Measurements from ENCODE around the gene SPTAN1. TPM values are rescaled to one million over a fixed set of nuclear protein-coding genes. Genes with fewer than 3 reads are reported as not detected.

The SPTAN1 gene
- total RNA-seq, 1 experiment from 2014 or later, result 111 TPM

- Histone ChIP-seq H3K27ac (ENCODE audit: low read depth, low read length) (no peak overlapping the region), H3K4me1 (ENCODE audit: control insufficient read depth in 1 of 2, insufficient read depth in 2 of 2, low read length in 2 of 2) (no peaks in the 10 kb centered on the region), H3K4me2 (ENCODE audit: low read length) (no peak overlapping the region), H2AFZ (ENCODE audit: low read depth, low read length, poor library complexity, severe bottlenecking) (no peak overlapping the region), H4K20me1 (ENCODE audit: insufficient read depth) (no peaks in the 10 kb centered on the region), H3K9me2 (ENCODE audit: insufficient read depth) (no peaks in the 10 kb centered on the region), H3K27me3 (ENCODE audit: insufficient read depth, low read length) (no peaks in the 10 kb centered on the region), H3K9me3 (ENCODE audit: control insufficient read depth in 1 of 2, insufficient read depth in 1 of 2, low read depth in 1 of 2, low read length in 2 of 2) (no peaks in the 10 kb centered on the region), H3K36me3 (ENCODE audit: control insufficient read depth in 1 of 2, insufficient read depth in 2 of 2, low read length in 2 of 2) (peaks cover 44 to 53% of the 10 kb centered on the region in 2 experiments; a peak in 3 of 4 replicates), H3K4me3 (replicated peaks in 1 of 2; ENCODE audit: low read depth in 1 of 2, low read length in 2 of 2) (no peak overlapping the region), H3K9ac (ENCODE audit: low read length) (no peak overlapping the region), H3K79me2 (ENCODE audit: insufficient read depth, low read length) (no peaks in the 10 kb centered on the region)
- BruUV-seq (replicated peaks), result no TSS peak
- no peak for ATAC-seq
- no peak for DNase-seq (ENCODE audit: low read depth, low spot score)
- no peak for TF ChIP-seq POLR2AphosphoS5 (IDR thresholded peaks at IDR 0.05; ENCODE audit: low read depth, low read length)
- TF ChIP-seq EGR1 (IDR thresholded peaks at IDR 0.05; ENCODE audit: low read depth), result no peak
- TF ChIP-seq YY1 (IDR thresholded peaks at IDR 0.05; ENCODE audit: extremely low read depth, insufficient replicate concordance, low read depth, low read length), result no peak
- TF ChIP-seq RAD21 (IDR thresholded peaks at IDR 0.05; ENCODE audit: low read depth), result no peak
- no peak for TF ChIP-seq POLR2A (IDR thresholded peaks at IDR 0.05; ENCODE audit: borderline replicate concordance, extremely low read depth, insufficient read depth, insufficient read length)
- TF ChIP-seq SIN3A (IDR thresholded peaks at IDR 0.05; ENCODE audit: low read depth), result no peak
- TF ChIP-seq CBX3 (IDR thresholded peaks at IDR 0.05; ENCODE audit: low read depth), result no peak
- TF ChIP-seq ZFX (IDR thresholded peaks at IDR 0.05), result no peak
- TF ChIP-seq CTCF (IDR thresholded peaks at IDR 0.05 in 2 of 3, conservative IDR thresholded peaks at IDR 0.05 in 1 of 3; ENCODE audit: borderline replicate concordance in 1 of 3, insufficient read depth in 1 of 3, low read depth in 2 of 3, low read length in 2 of 3), result no peak
- intact Hi-C loops (cut with micrococcal nuclease), result no loop called here
- CTCF ChIA-PET, result no interaction called here
- POLR2A ChIA-PET, result no interaction called here
- RAD21 ChIA-PET (ENCODE audit: low non-redundant PET in 1 of 2, low total read pairs in 2 of 2, uncharacterized antibody in 2 of 2, unreplicated experiment in 2 of 2), result no interaction called here
These were observed 43.1 kb downstream of the SPTAN1 start for GRCh38 chr9:128595471-128595870.

- CTCF ChIA-PET, result no interaction called here
- Histone ChIP-seq H3K9me3 (ENCODE audit: control insufficient read depth in 1 of 2, insufficient read depth in 1 of 2, low read depth in 1 of 2, low read length in 2 of 2) (no peaks in the 10 kb centered on the region), H2AFZ (ENCODE audit: low read depth, low read length, poor library complexity, severe bottlenecking) (no peak overlapping the region), H3K27ac (ENCODE audit: low read depth, low read length) (no peak overlapping the region), H3K4me2 (ENCODE audit: low read length) (no peak overlapping the region), H3K9ac (ENCODE audit: low read length) (no peak overlapping the region), H3K4me3 (replicated peaks in 1 of 2; ENCODE audit: low read depth in 1 of 2, low read length in 2 of 2) (no peak overlapping the region), H3K79me2 (ENCODE audit: insufficient read depth, low read length) (no peaks in the 10 kb centered on the region), H3K9me2 (ENCODE audit: insufficient read depth) (no peaks in the 10 kb centered on the region), H3K4me1 (ENCODE audit: control insufficient read depth in 1 of 2, insufficient read depth in 2 of 2, low read length in 2 of 2) (no peaks in the 10 kb centered on the region), H3K36me3 (ENCODE audit: control insufficient read depth in 1 of 2, insufficient read depth in 2 of 2, low read length in 2 of 2) (peaks cover 40% of the 10 kb centered on the region in 2 experiments; a peak in 3 of 4 replicates), H4K20me1 (ENCODE audit: insufficient read depth) (no peaks in the 10 kb centered on the region), H3K27me3 (ENCODE audit: insufficient read depth, low read length) (no peaks in the 10 kb centered on the region)
- ATAC-seq (no peak), DNase-seq (ENCODE audit: low read depth, low spot score) (no peak)
- no TSS peak for BruUV-seq (replicated peaks)
- intact Hi-C loops (cut with micrococcal nuclease), result no loop called here
- POLR2A ChIA-PET, result no interaction called here
- RAD21 ChIA-PET (ENCODE audit: low non-redundant PET in 1 of 2, low total read pairs in 2 of 2, uncharacterized antibody in 2 of 2, unreplicated experiment in 2 of 2), result no interaction called here
- TF ChIP-seq, protein P1, sequence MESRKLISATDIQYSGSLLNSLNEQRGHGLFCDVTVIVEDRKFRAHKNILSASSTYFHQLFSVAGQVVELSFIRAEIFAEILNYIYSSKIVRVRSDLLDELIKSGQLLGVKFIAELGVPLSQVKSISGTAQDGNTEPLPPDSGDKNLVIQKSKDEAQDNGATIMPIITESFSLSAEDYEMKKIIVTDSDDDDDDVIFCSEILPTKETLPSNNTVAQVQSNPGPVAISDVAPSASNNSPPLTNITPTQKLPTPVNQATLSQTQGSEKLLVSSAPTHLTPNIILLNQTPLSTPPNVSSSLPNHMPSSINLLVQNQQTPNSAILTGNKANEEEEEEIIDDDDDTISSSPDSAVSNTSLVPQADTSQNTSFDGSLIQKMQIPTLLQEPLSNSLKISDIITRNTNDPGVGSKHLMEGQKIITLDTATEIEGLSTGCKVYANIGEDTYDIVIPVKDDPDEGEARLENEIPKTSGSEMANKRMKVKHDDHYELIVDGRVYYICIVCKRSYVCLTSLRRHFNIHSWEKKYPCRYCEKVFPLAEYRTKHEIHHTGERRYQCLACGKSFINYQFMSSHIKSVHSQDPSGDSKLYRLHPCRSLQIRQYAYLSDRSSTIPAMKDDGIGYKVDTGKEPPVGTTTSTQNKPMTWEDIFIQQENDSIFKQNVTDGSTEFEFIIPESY (IDR thresholded peaks at IDR 0.05; ENCODE audit: extremely low read depth, insufficient replicate concordance, low read length), result no peak
- no peak for TF ChIP-seq YY1 (IDR thresholded peaks at IDR 0.05; ENCODE audit: extremely low read depth, insufficient replicate concordance, low read depth, low read length)
- no peak for TF ChIP-seq SP1 (IDR thresholded peaks at IDR 0.05; ENCODE audit: low read depth)
- TF ChIP-seq CBX3 (IDR thresholded peaks at IDR 0.05; ENCODE audit: low read depth), result no peak
- TF ChIP-seq, protein P2, sequence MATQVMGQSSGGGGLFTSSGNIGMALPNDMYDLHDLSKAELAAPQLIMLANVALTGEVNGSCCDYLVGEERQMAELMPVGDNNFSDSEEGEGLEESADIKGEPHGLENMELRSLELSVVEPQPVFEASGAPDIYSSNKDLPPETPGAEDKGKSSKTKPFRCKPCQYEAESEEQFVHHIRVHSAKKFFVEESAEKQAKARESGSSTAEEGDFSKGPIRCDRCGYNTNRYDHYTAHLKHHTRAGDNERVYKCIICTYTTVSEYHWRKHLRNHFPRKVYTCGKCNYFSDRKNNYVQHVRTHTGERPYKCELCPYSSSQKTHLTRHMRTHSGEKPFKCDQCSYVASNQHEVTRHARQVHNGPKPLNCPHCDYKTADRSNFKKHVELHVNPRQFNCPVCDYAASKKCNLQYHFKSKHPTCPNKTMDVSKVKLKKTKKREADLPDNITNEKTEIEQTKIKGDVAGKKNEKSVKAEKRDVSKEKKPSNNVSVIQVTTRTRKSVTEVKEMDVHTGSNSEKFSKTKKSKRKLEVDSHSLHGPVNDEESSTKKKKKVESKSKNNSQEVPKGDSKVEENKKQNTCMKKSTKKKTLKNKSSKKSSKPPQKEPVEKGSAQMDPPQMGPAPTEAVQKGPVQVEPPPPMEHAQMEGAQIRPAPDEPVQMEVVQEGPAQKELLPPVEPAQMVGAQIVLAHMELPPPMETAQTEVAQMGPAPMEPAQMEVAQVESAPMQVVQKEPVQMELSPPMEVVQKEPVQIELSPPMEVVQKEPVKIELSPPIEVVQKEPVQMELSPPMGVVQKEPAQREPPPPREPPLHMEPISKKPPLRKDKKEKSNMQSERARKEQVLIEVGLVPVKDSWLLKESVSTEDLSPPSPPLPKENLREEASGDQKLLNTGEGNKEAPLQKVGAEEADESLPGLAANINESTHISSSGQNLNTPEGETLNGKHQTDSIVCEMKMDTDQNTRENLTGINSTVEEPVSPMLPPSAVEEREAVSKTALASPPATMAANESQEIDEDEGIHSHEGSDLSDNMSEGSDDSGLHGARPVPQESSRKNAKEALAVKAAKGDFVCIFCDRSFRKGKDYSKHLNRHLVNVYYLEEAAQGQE (IDR thresholded peaks at IDR 0.05; ENCODE audit: low read depth), result no peak
- TF ChIP-seq EGR1 (IDR thresholded peaks at IDR 0.05; ENCODE audit: low read depth), result no peak
- no peak for TF ChIP-seq RAD21 (IDR thresholded peaks at IDR 0.05; ENCODE audit: low read depth)
- TF ChIP-seq CEBPB (IDR thresholded peaks at IDR 0.05; ENCODE audit: low read depth), result no peak
- TF ChIP-seq ZFX (IDR thresholded peaks at IDR 0.05), result no peak
- TF ChIP-seq SRF (IDR thresholded peaks at IDR 0.05; ENCODE audit: low read depth), result no peak
These were observed 47.7 kb downstream of the SPTAN1 start for GRCh38 chr9:128600099-128600498.
